Measurements from ENCODE around the gene YPEL3.
A peak's percentile ranks its signal among the peaks of the same experiment; 100 is the strongest.

YPEL3 gene

DNA sequence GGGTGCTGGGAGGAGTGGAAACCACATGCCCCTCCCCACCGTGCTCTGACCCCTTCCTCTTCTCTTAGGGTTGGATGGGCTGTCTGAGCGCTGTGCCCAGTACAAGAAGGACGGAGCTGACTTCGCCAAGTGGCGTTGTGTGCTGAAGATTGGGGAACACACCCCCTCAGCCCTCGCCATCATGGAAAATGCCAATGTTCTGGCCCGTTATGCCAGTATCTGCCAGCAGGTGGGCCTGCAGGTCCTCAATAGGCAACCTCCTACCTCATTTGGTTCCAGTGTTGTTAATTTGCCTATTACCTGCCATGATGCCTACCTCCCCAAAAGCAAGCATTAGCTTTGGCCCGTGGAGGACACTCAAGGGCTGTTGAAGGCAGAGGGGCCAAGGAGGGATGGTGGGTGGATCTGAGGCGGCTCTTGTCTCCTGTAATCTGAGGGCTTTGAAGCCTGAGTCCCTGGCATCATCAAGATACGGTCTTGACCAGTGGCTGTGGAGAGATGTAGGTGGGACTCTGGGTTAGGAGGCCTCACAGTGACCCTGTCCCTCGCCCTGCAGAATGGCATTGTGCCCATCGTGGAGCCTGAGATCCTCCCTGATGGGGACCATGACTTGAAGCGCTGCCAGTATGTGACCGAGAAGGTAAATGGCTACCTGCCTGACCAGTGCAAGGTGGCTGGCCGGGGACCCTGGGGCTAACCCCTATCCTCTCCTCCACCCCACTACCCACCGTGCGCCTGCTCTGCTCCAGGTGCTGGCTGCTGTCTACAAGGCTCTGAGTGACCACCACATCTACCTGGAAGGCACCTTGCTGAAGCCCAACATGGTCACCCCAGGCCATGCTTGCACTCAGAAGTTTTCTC, 27.0 kb downstream of the YPEL3 start:
- DNase-seq (ENCODE audit: low read depth), result no peak

DNA sequence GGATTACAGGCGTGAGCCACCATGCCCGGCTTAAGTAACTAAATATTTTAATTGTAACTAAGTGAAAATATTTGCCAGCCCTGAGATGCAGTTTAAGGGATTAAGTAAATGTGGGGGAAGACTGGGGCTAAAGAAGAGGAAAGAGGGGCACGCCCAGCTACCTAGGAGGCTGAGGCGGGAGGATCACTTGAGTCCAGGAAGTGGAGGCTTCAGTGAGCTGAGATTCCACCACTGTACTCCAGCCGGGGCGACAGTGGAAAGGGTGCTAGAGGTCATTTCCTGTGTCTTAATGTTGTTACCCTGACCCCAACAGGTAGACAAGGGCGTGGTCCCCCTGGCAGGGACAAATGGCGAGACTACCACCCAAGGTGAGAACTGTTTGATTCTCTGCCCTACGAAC, 27.7 kb downstream of the YPEL3 start:
- no peak for DNase-seq (ENCODE audit: low read depth)

DNA sequence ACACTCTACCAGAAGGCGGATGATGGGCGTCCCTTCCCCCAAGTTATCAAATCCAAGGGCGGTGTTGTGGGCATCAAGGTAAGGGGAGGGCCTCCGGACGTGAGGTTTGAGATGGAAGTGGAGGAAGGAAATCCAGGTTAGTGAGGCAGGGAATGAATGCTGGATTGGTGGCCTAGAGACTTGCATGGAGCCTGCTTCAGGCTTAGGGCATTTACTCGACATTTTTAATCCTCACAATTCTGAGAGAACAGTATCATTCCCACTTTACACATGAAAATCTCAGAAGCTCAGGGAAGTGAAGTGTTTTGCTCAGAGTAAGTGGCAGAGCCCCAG, 28.5 kb downstream of the YPEL3 start:
- no peak for DNase-seq (ENCODE audit: low read depth)

DNA sequence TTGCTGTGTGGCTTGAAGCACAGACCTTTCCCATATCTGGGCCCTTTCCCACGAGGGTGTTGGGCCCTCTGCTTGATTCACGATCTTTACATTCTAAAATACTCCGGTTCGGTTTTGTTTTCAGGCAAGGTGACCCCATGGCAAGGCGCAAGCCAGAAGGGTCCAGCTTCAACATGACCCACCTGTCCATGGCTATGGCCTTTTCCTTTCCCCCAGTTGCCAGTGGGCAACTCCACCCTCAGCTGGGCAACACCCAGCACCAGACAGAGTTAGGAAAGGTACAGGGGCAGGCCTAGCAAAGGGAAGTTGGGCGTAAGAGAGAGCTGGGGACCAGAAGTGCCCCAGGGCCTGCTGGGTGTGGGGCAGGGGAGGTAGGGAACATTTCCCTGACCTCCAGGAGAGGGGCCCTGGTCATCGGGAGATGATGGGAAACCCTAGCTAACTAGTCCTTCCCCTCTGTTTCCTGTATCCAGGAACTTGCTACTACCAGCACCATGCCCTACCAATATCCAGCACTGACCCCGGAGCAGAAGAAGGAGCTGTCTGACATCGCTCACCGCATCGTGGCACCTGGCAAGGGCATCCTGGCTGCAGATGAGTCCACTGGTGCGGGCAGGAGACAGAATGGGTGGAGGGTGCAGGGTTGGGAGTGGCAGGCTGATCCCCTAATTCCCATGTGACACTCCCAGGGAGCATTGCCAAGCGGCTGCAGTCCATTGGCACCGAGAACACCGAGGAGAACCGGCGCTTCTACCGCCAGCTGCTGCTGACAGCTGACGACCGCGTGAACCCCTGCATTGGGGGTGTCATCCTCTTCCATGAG, 29.0 kb downstream of the YPEL3 start:
- DNase-seq (ENCODE audit: low read depth), result no peak

DNA sequence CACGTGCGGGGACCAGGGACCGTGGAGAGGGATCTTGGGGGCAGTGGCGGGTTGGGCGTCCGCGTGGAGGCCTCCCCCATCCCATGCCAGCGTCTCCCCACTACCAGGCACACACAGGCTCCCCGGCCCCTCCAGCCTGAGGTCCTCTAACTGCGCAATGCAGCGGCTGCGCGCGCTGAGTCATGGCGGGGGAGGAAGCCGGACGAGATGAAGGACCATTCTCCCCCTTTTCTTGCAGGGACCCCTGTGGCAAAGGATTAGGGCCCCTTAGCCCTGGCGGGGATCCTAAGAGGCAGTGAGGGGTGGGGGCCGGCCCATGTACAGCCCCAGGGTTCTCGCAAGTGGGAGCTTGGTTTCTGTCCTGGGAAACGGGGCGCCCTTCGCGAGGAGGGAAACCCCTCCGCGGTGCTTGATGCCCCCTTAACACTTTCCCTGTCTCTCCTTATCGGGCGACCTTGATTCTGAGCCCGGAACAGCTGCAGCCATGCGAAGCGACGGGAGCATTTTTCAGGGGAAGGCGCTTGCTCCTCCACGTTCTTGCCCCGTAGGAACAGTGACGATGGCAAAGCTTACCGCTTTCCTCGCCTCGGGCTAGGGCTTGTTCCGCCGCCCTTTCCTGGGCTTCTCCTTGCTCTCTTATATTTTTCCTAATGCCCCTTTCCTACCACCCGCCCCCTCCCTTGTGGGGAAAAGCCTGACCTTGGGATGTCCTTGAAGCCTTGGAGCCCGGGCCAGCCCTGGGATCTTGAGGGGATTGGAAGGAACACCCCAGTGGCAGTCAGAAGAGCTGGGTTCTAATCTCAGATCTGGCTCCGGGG, 29.9 kb downstream of the YPEL3 start:
- DNase-seq (ENCODE audit: low read depth), result no peak

DNA sequence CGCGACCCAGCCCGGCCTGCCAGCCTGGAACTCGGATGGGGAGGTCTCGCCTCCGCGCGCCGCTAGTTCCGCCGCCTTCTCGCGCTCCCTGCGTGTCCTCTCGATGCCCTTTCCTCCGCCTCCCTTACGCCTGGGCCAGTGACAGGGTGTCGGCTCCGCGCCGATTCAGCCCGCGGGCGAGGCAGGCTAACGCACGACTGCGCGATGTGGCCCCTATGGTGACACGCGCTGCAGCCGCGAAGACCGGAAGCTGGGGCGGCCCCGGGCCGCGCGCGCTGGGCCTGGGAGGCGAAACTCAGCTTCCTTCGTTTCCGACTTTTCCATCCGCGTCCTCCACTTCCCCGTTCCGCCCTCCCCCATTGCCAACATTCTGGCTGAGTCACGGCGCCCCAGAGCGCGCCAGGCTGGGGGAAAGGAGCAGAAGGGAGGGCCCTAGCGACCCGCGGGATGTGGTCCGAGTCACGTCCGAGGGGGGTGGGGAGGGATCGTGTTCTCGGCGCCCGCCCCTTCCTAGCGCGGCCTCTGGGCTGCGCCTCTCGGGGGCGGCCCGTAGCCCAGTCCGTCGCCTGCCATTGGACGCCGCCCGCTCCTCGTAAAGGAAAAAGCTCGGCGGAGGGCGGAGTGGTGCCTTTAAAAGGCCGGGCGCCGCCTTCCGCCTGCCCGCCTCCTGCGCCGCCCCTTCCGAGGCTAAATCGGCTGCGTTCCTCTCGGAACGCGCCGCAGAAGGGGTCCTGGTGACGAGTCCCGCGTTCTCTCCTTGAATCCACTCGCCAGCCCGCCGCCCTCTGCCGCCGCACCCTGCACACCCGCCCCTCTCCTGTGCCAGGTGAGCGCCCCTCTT, 30.7 kb downstream of the YPEL3 start, which contains the start of gene ALDOA:
ALDOA (plus strand) TSS at position 659 of the 841 bp plus-strand sequence. CDS start 1,138 bp downstream, outside the sequence.
- DNase-seq (ENCODE audit: low read depth), result peak; percentile 84

DNA sequence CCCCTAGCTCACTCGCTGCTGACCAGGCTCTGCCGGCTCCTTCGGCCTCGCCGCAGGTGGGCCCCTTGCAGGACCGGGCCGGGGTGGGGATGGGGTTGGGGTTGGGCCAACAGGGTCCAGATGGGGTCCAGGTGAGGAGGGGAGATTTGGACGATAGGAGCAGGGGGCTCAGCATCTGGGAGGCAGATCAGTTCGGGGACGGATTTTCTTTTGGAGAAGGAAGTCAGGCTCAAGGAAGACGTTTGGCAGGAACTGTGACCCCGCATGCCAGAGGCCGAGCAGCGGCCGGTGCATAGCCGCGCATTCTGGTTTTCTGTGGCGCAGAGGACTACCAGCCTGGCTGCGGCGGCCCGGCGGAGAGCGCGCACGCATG, 31.3 kb downstream of the YPEL3 start:
- DNase-seq (ENCODE audit: low read depth), result no peak

DNA sequence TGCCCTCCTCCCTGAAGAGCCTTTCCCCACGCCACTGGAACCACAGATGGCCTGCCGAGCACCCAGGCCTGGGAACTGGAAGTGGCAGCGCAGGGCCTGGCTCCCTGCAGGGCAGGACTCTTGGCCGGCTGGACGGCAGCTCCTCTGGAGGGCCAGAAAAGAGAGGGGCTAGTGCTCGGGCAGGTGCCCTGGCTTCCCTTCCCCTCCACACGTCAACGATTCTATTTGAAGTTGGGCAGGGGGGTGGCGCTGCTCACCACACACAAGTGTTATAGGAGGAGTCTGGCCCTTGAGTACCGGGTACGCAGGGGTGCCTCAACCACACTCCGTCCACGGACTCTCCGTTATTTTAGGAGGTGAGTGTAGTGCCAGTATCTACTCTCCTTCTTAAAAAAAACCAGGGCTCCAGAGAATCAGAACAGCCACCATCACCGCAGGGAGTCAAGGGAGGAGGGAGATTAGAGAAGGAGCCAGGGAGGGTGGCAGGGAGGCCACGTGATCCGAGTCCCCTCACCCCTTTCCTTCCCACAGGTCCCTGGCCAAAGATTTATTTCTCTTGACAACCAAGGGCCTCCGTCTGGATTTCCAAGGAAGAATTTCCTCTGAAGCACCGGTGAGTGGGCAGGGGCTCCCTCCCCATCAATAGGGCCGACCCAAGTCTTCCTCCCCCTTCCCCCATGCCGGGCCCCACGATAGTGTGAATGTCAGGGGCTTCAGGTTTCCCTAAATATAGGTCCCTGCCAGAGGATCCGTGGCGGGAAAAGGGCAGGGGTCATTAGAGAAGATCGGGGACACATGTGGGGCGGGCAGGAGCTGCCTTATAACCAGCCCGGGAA, 31.9 kb downstream of the YPEL3 start:
- peak; percentile 49 for DNase-seq (ENCODE audit: low read depth)

DNA sequence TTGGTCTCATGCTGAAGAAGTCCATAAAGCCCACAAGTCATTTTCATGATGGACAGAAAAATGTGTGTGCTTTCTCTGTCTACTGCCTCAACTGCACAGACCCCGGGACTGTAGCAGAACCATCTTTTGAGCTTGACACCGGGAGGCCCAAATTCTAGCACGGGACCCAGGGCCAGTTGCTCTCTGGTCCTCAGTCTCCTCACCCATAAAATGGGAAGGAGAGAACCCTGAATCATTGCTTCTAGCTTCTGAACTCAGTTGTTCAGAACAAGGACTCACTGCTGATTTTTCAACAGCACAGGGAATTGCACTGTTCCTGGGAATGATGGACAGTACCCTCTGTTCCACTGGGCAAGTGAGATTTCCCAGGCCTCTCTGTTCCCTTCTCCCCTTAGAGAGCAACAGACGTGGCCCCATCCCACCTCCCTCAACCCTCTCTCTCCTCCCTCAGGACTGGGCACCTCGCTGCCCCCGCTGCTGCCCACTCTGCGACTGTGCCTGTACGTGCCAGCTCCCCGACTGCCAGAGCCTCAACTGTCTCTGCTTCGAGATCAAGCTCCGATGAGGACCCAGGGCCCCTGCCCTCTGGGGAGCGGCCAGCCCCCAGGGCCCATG, 32.6 kb downstream of the YPEL3 start:
- no peak for DNase-seq (ENCODE audit: low read depth)

DNA sequence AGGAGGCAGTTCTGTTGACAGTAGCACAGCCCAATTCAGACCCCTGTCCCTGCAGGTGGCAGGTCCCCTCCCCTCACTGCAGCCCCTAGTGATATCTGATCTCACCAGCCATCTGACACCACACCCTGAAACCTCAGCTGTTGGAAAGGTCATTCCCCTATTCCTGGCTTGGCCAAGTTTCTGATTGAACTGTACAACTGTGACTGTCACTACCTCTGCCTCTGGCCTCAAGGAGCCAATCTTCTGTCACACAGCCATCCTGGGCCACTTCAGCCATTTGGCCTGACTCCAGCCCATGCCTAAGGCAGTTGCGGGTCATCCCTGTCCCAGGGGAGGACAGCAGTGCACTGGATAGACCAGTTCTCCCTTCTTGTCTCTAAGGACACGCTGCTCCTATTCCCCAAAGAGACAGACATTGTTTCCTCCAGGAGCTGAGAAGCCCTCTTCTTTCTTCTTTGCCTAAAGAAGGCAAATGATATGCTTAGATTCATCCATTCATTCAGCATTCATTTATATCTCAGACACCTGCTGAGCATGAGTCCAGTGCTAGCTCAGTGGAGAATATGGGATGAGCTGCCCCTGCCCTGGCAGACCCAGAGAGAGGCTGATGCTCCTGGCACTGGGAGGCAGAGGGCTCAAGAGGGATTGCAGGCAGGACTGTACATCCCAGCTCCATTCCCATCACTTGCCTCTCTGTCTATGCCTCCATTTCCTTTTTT, 35.0 kb downstream of the YPEL3 start:
- no peak for DNase-seq (ENCODE audit: low read depth)

DNA sequence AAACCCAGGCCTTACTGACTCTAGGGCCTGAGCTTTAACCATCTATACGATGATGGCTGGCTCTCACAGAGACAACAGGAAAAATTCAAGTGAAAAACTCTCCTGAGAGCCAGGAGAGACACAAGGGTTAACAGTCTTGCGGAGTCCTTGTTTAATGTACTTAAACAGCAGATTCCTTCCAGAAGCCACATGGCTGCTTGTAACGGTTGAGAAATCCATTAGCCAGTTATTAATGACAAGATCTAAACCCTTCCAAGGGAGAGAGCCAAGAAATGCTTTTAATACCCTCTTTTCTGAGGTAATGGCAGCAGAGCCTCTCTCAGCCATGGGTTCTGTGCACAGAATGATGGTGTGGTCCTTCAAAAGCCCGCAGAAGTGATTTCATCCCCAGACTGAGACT, 35.7 kb downstream of the YPEL3 start:
- no peak for DNase-seq (ENCODE audit: low read depth)

DNA sequence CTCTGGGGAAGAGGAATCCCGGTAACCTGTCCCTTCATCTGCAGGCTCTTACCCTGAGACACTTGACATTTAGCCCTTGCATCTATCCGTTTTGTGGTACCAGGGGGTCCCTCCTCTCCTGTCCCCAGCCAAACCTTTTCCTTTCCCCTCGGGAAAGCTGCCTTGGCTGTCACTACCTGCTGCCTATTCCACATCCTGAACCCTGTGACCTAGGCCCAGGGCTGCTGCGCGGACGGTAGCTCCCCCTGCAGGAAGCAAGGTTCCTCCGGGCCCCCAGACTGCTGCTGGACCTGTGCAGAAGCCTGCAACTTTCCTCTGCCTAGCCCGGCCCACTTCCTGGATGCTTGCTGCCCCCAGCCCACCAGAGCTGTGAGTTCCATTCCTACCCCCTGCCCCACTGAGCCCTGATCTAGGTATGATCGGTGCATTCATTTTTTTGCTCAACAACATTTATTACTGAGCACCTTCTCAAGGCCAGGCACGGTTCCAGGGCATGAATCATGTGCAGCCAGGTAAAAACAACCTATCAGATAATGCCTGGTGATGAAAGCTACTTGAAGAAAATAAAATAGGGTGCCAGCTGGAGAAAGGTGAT, 41.0 kb downstream of the YPEL3 start:
- DNase-seq (ENCODE audit: low read depth), result no peak

DNA sequence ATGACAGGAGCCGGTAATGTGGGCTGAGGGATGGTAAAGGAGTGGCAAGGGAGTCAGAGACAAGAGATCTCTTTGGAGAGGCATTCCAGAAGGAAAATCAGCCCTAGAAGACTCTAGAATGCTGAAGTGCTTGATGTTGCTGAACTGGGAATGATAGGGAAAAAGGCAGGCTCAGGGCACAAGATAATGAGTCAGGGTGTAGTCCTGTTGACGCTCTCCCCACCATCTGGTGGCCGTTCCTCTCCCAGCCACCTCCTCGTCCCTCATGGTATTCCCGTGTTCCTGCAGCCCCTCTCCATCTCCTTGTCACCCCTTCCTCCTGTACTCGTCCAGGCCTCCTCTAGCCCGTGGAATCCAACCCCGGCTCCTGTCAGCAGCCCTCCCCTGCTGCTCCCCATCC, 41.6 kb downstream of the YPEL3 start:
- no peak for DNase-seq (ENCODE audit: low read depth)

DNA sequence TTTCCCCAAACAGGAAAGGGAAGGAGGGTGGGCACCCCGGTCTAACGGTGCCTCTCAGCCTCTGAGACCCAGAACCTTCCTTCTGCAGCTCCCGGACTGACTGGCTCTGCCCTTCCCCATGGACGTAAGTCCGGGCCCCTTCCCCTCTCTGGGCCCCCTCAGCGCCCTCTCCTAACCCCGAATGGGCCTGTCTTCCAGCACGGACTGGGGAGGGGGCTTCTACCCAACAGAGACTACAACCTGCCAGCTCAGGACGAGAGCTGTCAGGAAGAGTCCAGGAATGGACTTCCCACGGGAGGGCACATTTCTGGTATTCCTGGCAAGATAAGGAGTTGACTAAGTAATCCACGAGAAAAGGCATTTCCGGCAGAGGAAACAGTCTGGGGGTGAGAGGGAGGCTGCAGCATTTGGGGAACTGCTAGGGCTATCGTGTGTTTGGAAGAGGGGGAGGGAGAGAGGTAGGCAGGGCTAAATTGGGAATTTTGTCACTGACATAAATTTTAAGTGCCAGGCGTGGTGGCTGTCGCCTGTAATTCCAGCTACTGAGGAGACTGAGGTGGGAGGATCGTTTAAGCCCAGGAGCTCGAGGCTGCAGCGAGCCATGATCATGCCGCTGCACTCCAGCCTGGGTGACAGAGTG, 42.5 kb downstream of the YPEL3 start:
- no peak for DNase-seq (ENCODE audit: low read depth)

DNA sequence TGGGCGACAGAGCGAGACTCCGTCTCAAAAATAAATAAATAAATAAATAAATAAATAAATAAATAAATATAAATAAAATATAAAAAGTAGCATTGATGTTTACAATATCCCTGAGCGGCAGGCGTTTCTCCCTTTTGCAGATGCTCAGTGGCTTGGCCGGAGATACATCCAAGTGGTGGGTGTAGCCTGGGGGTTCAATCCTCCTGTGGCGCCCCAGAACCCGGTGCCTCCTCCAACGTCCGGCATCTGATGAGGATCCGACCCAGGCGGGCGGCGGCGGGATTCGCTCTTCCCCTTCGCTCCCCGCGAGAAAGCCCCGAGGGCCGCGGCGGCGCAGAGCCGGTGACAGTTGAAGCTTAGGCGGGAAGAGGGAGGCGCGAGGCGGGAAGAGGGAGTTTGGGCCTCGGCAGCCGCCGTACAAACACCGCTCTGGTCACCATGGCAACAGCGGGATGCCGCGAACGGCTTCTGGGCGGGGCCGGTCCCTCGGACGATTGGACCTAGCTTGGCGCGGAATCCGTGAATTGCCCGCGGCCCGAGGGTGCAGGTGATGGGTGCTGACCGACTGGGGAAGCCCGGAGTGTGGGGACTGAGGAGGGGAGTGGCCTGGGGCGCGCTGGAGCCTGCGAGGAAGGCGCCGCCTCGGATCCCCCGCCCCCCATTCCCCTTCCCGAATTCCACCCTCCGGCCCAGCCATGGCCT, 43.2 kb downstream of the YPEL3 start:
- peak; percentile 81 for DNase-seq (ENCODE audit: low read depth)

DNA sequence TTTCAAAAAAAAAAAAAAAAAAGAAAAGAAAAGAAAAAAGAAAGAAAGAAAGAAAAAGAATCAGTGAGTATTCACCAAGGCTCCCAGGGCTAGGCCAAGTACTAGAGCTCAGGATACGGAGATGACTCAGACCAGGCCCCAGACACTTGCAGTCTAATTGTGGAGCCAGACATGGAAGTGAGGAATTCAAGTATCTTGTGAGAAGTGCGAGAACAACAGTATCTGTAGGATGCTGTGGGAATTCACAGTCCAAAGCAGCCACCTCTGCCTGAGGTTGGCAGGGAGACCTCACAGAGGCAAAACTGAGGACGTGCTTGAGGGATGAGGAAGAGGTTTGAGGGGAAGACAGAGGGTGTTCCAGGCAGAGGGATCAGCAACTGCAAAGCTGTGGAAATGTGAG, 44.5 kb downstream of the YPEL3 start:
- DNase-seq (ENCODE audit: low read depth), result no peak

DNA sequence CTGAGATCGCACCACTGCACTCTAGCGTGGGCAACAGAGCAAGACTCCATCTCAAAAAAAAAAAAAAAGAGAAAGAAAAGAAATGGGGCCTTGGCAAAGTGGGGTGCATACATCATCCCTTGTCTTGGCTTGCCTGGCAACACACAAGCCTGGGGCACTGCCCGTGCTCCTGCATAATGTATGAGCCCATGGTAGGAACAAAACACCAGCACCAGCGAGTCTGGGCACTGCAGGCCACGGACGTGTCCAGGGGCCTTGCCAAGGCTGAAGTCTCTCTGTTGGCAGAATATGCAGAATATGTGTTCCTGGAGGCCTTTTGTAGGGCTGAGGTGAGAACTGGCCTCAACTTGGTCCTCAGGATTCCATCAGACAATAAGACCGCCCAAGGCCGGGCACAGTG, 46.1 kb downstream of the YPEL3 start:
- no peak for DNase-seq (ENCODE audit: low read depth)

DNA sequence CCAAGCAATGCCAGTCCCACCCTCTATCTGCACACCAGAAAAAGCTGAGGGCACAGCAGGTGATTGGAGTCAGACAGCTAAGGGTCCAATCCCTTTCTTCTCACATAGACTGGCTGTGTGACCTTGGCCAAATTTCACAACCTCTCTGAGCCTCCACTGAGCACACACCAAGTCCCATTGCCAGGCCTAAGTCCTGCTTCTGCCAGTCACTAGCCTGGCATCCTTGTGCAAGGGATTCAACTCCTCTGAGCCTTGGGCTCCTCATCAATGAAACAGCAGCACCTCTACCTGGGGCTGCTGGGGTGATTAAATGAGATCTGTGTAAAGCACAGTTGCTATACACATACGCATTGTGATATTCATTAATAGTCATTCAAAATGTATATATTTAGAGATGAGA, 49.4 kb downstream of the YPEL3 start:
- DNase-seq (ENCODE audit: low read depth), result no peak

All from stimulated activated CD8-positive, alpha-beta memory T cell treated with anti-CD3 and anti-CD28 coated beads, Interleukin-15, amount 100 ng/mL, for 1 hour (primary cell).